Trophoblast cell (in vitro differentiated cells and primary cell): Measurements from ENCODE around the gene NAB2.

Experiments used
- DNase-seq, 2 donors: peaks; one replicate each; pipeline ENCODE4 v3.0.0-alpha.2; 2016
- H2AFZ ChIP-seq: 2 replicates; pipeline ENCODE4 v1.6.1; 2013; ENCODE audit warnings: low read length, moderate library complexity, mild to moderate bottlenecking; ENCODE audit not compliant: insufficient read depth, poor library complexity
- H2AK5ac ChIP-seq: 2 replicates; pipeline ENCODE4 v1.6.1; 2013; ENCODE audit warnings: mild to moderate bottlenecking, low read length
- H2BK120ac ChIP-seq: 2 replicates; pipeline ENCODE4 v1.6.1; 2013; ENCODE audit warnings: low read length, mild to moderate bottlenecking, moderate library complexity; ENCODE audit not compliant: insufficient read depth, poor library complexity
- H2BK12ac ChIP-seq: 2 replicates; pipeline ENCODE4 v1.6.1; 2013; ENCODE audit warnings: mild to moderate bottlenecking, low read length, moderate library complexity
- H2BK5ac ChIP-seq: 2 replicates; pipeline ENCODE4 v1.6.1; 2013; ENCODE audit warnings: low read length, low read depth, moderate library complexity, mild to moderate bottlenecking; ENCODE audit not compliant: poor library complexity
- H3K14ac ChIP-seq: 2 replicates; pipeline ENCODE4 v1.6.1; 2013; ENCODE audit warnings: mild to moderate bottlenecking, low read length
- H3K18ac ChIP-seq: 2 replicates; pipeline ENCODE4 v1.6.1; 2013; ENCODE audit warnings: mild to moderate bottlenecking, low read length
- H3K23ac ChIP-seq: 2 replicates; pipeline ENCODE4 v1.6.1; 2013; ENCODE audit warnings: low read length
- H3K27ac ChIP-seq: 2 replicates; pipeline ENCODE4 v1.5.1; 2013; ENCODE audit warnings: low read depth, mild to moderate bottlenecking, inconsistent platforms, low read length, moderate library complexity
- H3K27me3 ChIP-seq: 2 replicates; pipeline ENCODE4 v1.6.1; 2013; ENCODE audit warnings: inconsistent platforms, mild to moderate bottlenecking, low read length, moderate library complexity; ENCODE audit not compliant: insufficient read depth
- H3K36me3 ChIP-seq, 2 experiments: 1 replicate in 1 of 2; 2 replicates in 1 of 2; pipeline ENCODE4 v1.6.1; 2013; ENCODE audit warnings: low read length in 2 of 2, mild to moderate bottlenecking in 2 of 2, moderate library complexity in 1 of 2; ENCODE audit not compliant: insufficient read depth in 2 of 2, control insufficient read depth in 1 of 2
- H3K4ac ChIP-seq: 2 replicates; pipeline ENCODE4 v1.6.1; 2013; ENCODE audit warnings: low read depth, mild to moderate bottlenecking, low read length, moderate library complexity
- H3K4me1 ChIP-seq, 2 experiments: 1 replicate in 1 of 2; 2 replicates in 1 of 2; pipeline ENCODE4 v1.6.1; 2013; ENCODE audit warnings: low read length in 2 of 2, mild to moderate bottlenecking in 2 of 2, moderate library complexity in 1 of 2; ENCODE audit not compliant: insufficient read depth in 2 of 2, control insufficient read depth in 1 of 2
- H3K4me2 ChIP-seq: 2 replicates; pipeline ENCODE4 v1.6.1; 2013; ENCODE audit warnings: inconsistent platforms, mild to moderate bottlenecking, low read length, moderate library complexity
- H3K4me3 ChIP-seq: 2 replicates; pipeline ENCODE4 v1.5.1; 2013; ENCODE audit warnings: mild to moderate bottlenecking, low read depth, low read length, inconsistent platforms
- H3K79me1 ChIP-seq: one replicate; pipeline ENCODE4 v1.6.1; 2013; ENCODE audit warnings: low read length
- H3K79me2 ChIP-seq: 2 replicates; pipeline ENCODE4 v1.6.1; 2013; ENCODE audit warnings: low read length, mild to moderate bottlenecking; ENCODE audit not compliant: control insufficient read depth, insufficient read depth, poor library complexity
- H3K9ac ChIP-seq: 2 replicates; pipeline ENCODE4 v1.6.1; 2013; ENCODE audit warnings: mild to moderate bottlenecking, low read length
- H3K9me3 ChIP-seq: 2 replicates; pipeline ENCODE4 v1.6.1; 2013; ENCODE audit warnings: low read depth, mild to moderate bottlenecking, control low read depth, inconsistent platforms, low read length; ENCODE audit not compliant: insufficient read depth
- H4K12ac ChIP-seq: 2 replicates; pipeline ENCODE4 v1.6.1; 2013; ENCODE audit warnings: low read depth, mild to moderate bottlenecking, low read length, moderate library complexity
- H4K8ac ChIP-seq: 2 replicates; pipeline ENCODE4 v1.6.1; 2013; ENCODE audit warnings: low read depth, mild to moderate bottlenecking, low read length, moderate library complexity
- H4K91ac ChIP-seq: one replicate; pipeline ENCODE4 v1.6.1; 2013; ENCODE audit warnings: low read depth, mild to moderate bottlenecking, low read length, moderate library complexity
- WGBS: extraction: QIAGEN DNeasy Blood & Tissue Kit; methylation state at CpG from one replicate; pipeline ENCODE4 v1.1.7; 2013; ENCODE audit warnings: missing lambda C conversion rate; ENCODE audit not compliant: insufficient read length, insufficient coverage; ENCODE audit errors: extremely low coverage; 5-methylcytosine and 5-hydroxymethylcytosine counted together

NAB2 gene

GRCh38 chr12:57110104-57111030 lies 21.5 kb downstream of the NAB2 start:
- H3K14ac ChIP-seq, result peak overlapping the region; percentile 93
- H3K4me2 ChIP-seq, result peak overlapping the region; percentile 64
- H2BK5ac ChIP-seq, result peak overlapping the region; percentile 88
- no peaks in the 10 kb centered on the region for H3K9me3 ChIP-seq
- H2BK12ac ChIP-seq, result peak overlapping the region; percentile 37
- peaks cover 23 to 29% of the 10 kb centered on the region in 2 experiments for H3K36me3 ChIP-seq
- H2AK5ac ChIP-seq, result peak overlapping the region; percentile 66
- DNase-seq, result peak; percentile 36 to 56
- peak overlapping the region; percentile 75 for H3K9ac ChIP-seq
- peak overlapping the region; percentile 96 for H4K12ac ChIP-seq
- H3K79me2 ChIP-seq, result peaks cover 12% of the 10 kb centered on the region
- H3K23ac ChIP-seq, result no peak overlapping the region
- peak overlapping the region; percentile 23 for H2AFZ ChIP-seq
- peaks cover 20% of the 10 kb centered on the region for H3K79me1 ChIP-seq
- peak overlapping the region; percentile 84 for H4K8ac ChIP-seq
- peak overlapping the region; percentile 97 for H4K91ac ChIP-seq
- peak overlapping the region; percentile 98 for H3K4ac ChIP-seq
- peak overlapping the region; percentile 90 for H3K18ac ChIP-seq
- H3K4me1 ChIP-seq, result peaks cover 8% of the 10 kb centered on the region in 2 experiments
- WGBS, result no CpG with 5 or more reads among the region's 28 CpGs
- peak overlapping the region; percentile 65 for H2BK120ac ChIP-seq
- H3K27ac ChIP-seq, result peak overlapping the region; percentile 96
- peak overlapping the region; percentile 70 for H3K4me3 ChIP-seq
- H3K27me3 ChIP-seq, result no peaks in the 10 kb centered on the region

- Histone ChIP-seq H3K18ac (peak within 1 kb of the TSS; percentile 90), H3K4me1 (peaks cover 8% of the 10 kb centered on the region in 2 experiments), H2AFZ (peak within 1 kb of the TSS; percentile 21), H2BK120ac (peak within 1 kb of the TSS; percentile 65), H4K8ac (peak within 1 kb of the TSS; percentile 84), H3K14ac (peak within 1 kb of the TSS; percentile 93), H2AK5ac (peak within 1 kb of the TSS; percentile 66), H3K4me2 (peak within 1 kb of the TSS; percentile 64), H4K91ac (peak within 1 kb of the TSS; percentile 97), H3K4ac (peak within 1 kb of the TSS; percentile 98), H4K12ac (peak within 1 kb of the TSS; percentile 96), H3K9me3 (no peaks in the 10 kb centered on the region), H3K27ac (peak within 1 kb of the TSS; percentile 96), H3K27me3 (no peaks in the 10 kb centered on the region), H3K4me3 (peak within 1 kb of the TSS; percentile 70), H3K36me3 (peaks cover 15 to 21% of the 10 kb centered on the region in 2 experiments), H2BK12ac (peak within 1 kb of the TSS; percentile 61), H2BK5ac (peak within 1 kb of the TSS; percentile 88), H3K79me1 (peaks cover 20% of the 10 kb centered on the region), H3K23ac (no peak within 1 kb of the TSS), H3K79me2 (peaks cover 12% of the 10 kb centered on the region), H3K9ac (peak within 1 kb of the TSS; percentile 75)
- peak; percentile 86 for DNase-seq
- WGBS, result no CpG with 5 or more reads among the region's 13 CpGs
Measured at GRCh38 chr12:57111031-57111734, 22.3 kb downstream of the NAB2 start, which contains the start of gene STAT6. Gene STAT6, minus strand, starts transcription at chr12:57111362. Its CDS starts 3,084 bp downstream, at chr12:57108278.

GRCh38 chr12:57112492-57113294 lies 23.8 kb downstream of the NAB2 start:
- no peak overlapping the region for H2BK5ac ChIP-seq
- no peaks in the 10 kb centered on the region for H3K27me3 ChIP-seq
- peaks cover 8% of the 10 kb centered on the region in 2 experiments for H3K4me1 ChIP-seq
- H3K9me3 ChIP-seq, result no peaks in the 10 kb centered on the region
- H4K12ac ChIP-seq, result no peak overlapping the region
- H3K9ac ChIP-seq, result no peak overlapping the region
- H2AFZ ChIP-seq, result no peak overlapping the region
- WGBS, result no CpG with 5 or more reads among the region's 9 CpGs
- no peak overlapping the region for H3K23ac ChIP-seq
- H3K27ac ChIP-seq, result peak overlapping the region; percentile 96
- H3K4me2 ChIP-seq, result peak overlapping the region; percentile 64
- H4K91ac ChIP-seq, result no peak overlapping the region
- H2AK5ac ChIP-seq, result no peak overlapping the region
- H3K14ac ChIP-seq, result no peak overlapping the region
- H3K4ac ChIP-seq, result no peak overlapping the region
- H3K36me3 ChIP-seq, result peaks cover 6% of the 10 kb centered on the region in 2 experiments
- peaks cover 20% of the 10 kb centered on the region for H3K79me1 ChIP-seq
- DNase-seq, result no peak
- H2BK12ac ChIP-seq, result no peak overlapping the region
- H4K8ac ChIP-seq, result no peak overlapping the region
- peak overlapping the region; percentile 11 for H3K4me3 ChIP-seq
- H2BK120ac ChIP-seq, result no peak overlapping the region
- peaks cover 12% of the 10 kb centered on the region for H3K79me2 ChIP-seq
- H3K18ac ChIP-seq, result no peak overlapping the region
